Measurements from ENCODE around the gene TAF4B.

GRCh38 chr18:26312199-26312598 lies 86.0 kb downstream of the TAF4B start:
- TF ChIP-seq, protein P1, sequence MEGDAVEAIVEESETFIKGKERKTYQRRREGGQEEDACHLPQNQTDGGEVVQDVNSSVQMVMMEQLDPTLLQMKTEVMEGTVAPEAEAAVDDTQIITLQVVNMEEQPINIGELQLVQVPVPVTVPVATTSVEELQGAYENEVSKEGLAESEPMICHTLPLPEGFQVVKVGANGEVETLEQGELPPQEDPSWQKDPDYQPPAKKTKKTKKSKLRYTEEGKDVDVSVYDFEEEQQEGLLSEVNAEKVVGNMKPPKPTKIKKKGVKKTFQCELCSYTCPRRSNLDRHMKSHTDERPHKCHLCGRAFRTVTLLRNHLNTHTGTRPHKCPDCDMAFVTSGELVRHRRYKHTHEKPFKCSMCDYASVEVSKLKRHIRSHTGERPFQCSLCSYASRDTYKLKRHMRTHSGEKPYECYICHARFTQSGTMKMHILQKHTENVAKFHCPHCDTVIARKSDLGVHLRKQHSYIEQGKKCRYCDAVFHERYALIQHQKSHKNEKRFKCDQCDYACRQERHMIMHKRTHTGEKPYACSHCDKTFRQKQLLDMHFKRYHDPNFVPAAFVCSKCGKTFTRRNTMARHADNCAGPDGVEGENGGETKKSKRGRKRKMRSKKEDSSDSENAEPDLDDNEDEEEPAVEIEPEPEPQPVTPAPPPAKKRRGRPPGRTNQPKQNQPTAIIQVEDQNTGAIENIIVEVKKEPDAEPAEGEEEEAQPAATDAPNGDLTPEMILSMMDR (conservative IDR thresholded peaks at IDR 0.05 in 1 of 2, IDR thresholded peaks at IDR 0.05 in 1 of 2; ENCODE audit: low read depth in 1 of 2, low read length in 2 of 2), result no peak
- no peak for TF ChIP-seq EZH2 (IDR thresholded peaks at IDR 0.05; ENCODE audit: low read length, missing control alignments)
